Kidney tubule cell (primary cell): Measurements from ENCODE around the gene RBPJ.
"Not testable (repeated sequence)": the region's sequence is repeated elsewhere in the genome, so short reads cannot be mapped to it uniquely, and the experiment has no call there.

Source experiments
- DNase-seq: peaks from one replicate; pipeline ENCODE4 v3.0.0-alpha.2; 2018; ENCODE audit warnings: low spot score

RBPJ gene

DNA sequence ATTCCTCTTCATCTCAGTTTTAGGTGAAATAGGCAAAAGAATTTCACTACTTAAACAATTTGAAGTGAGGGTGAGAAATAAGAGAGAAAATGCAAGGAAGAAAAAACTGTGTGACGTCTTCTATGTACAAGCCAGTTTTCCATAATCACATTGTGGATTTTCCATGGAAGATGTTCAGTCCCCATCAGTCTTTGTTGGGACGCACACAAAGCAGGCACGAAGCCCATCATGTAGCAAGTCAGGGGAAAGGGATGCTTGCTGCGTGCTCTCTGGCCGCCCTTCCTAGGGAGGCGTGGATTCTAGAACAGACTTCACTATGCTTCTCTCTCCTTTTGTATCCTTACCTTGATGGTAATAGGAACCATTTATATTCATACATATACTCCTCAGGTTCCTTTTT lies 54.7 kb downstream of the RBPJ start:
- no peak for DNase-seq

- DNase-seq = no peak
Observed at GRCh38 chr4:26377328-26378311, 56.8 kb downstream of the RBPJ start.

GRCh38 chr4:26379837-26380236 lies 59.0 kb downstream of the RBPJ start:
- no peak for DNase-seq

DNA sequence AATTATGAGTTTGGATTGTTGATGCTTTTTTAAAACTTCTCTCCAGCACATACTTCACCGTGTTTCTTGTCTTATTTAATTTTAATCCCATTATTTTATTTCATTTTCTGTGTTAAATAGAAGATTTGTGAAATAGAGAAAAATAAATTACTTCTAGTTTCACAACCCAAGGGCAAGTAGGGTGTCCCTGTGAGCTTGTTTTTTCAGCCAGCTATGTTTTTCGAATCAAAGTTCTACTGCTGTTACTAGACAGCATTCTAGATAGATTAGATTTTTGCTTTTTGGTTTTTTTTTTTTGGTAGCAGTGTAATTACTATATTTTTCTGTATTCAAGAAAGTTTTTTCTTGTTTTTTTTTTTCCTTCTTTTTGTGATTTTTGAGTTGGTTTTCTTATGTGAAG lies 59.9 kb downstream of the RBPJ start:
- no peak for DNase-seq

- DNase-seq = no peak
Observed at GRCh38 chr4:26384380-26385057, 63.7 kb downstream of the RBPJ start.

DNA sequence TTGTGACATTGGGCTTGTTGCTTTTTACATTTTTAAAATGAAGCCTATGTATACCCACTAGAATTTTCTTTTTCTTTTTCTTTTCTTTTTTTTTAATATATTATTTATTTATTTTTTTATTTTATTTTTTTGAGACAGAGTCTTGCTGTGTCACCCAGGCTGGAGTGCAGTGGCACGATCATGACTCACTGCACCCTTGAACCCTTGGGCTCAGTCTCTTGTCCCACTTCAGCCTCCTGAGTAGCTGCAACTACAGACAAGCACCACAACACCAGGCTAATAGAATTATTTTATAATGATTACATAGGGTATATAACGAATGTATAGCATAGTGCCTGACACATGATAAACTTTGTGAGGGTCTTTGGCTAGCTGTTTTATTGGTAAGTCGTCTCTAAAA lies 64.9 kb downstream of the RBPJ start:
- DNase-seq = no peak

- no peak for DNase-seq
Observed at GRCh38 chr4:26386386-26386785, 65.6 kb downstream of the RBPJ start.

DNA sequence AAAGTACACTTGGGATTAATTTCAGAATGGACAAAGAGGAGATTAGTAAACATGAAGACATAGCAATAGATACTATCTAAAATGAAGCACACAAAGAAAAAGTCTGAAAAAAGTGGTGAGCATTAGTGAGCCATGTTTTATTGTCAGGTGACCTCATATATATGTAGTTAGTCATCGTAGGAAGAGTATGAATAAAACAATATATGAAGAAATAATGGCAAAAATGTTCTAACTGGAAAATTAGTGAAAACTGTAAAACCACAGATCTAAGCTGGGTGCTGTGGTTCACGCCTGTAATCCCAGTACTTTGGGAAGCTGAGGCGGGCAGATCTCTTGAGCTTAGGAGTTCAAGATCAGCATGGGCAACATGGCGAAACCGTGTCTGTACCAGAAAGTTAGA lies 67.9 kb downstream of the RBPJ start:
- peak; percentile 9 for DNase-seq

DNA sequence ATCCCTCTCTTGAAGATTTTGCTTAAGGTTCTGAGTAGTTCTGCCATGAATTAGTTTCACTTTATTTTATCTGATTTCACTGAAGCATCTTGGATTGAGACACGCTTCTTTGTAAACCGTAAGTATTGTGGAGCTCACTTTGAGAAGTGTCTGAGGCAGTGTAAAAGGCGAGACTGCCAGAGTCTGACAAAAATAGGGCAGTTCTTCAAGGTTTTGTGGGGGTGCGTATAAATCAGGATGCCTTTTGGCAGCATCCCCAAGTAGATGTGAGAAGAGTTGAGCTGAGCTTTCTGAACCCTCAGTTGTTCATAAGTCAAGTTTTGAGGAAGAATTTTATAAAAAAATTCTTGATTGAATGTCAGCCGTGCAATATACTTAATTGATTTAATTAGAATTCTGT lies 76.3 kb downstream of the RBPJ start:
- DNase-seq = no peak

- DNase-seq = no peak
Observed at GRCh38 chr4:26400132-26400531, 79.3 kb downstream of the RBPJ start.

- DNase-seq = not testable (repeated sequence)
Observed at GRCh38 chr4:26402017-26402416, 81.2 kb downstream of the RBPJ start.

GRCh38 chr4:26402458-26402857 lies 81.6 kb downstream of the RBPJ start:
- DNase-seq = no peak

DNA sequence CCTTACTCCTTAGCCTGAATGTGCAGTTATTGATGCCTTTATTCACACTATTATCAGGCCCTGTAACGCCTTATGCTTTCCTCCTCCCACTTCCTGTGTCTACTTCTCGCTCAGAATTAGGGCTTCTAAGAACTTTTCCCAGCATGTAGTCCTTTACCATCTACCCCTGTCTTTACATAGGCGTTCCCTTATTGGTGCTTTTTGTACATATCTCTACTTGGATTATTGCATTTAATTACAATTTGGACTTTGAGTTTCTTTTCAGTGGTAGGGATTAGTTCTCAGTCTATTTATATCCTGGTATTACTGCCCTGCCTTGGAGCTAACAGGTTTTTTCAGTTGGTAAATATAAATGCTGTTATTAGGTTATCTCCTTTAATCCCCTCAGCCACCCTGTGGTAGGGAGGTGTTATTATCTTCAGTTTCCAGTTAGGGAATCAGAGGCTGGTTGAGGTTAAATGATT lies 84.0 kb downstream of the RBPJ start:
- no peak for DNase-seq

GRCh38 chr4:26406346-26406975 lies 85.6 kb downstream of the RBPJ start:
- no peak for DNase-seq

DNA sequence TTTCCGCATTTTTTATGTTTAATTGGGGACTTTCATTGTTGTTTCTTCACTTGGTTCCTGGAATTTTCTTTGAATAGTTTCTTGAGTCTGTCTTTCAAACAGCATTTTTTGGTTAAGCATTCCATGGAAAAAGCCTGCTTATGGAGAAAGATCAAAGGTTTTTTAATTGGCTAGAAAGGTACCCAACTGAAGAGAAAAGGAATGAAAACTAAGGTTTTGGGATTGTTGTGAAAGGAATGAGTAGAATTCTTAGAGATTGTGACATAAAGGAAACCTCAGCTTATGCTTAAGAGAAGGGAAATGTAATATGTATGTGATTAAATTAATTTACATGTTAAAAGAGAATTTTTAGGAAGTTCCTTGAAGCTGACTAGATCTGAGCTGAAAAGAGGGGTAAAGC lies 86.7 kb downstream of the RBPJ start:
- DNase-seq = no peak

DNA sequence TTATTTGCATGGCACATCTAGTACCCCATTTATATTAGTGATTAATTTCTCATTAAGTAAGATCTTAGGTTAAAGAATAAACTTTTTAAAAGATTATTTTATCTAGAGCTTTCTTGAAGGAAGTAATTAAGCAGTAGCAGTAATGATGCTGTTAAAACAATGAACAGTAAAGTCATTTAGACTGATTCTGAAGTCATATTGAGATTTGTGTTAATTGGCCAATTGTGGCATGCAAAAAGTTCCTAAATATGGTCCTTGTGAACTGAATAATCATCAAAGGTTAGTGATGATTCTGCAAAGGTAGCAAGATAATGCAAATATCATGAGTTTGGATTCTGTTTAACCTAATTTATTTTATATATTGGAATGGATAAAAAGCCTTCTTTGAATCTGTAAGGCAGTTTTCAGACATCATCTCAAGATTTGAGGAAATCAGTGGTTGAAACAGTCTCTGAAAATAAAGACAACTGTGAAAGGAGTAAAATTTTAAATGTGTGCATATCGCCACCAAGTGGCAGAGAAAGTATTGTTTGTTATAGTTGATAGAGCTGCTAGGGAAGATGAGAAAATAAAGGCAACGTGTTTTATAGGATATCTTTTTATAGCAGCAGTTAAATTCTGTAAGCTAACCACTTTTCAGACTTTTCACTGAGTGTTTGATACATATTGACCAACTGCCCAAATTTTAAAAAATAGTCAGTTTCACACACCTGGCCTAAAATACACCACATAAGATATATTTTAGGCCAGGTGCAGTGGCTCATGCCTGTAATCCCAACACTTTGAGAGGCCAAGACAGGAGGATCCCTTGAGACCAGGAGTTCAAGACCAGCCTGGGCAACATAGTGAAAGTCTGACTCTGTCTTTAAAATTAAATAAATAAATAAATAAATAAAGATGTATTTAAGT lies 89.8 kb downstream of the RBPJ start:
- peak; percentile 62 for DNase-seq

GRCh38 chr4:26412381-26413372 lies 91.9 kb downstream of the RBPJ start:
- DNase-seq = no peak

- DNase-seq = no peak
Observed at GRCh38 chr4:26413582-26413981, 92.8 kb downstream of the RBPJ start.

GRCh38 chr4:26418107-26418506 lies 97.3 kb downstream of the RBPJ start:
- no peak for DNase-seq

GRCh38 chr4:26418850-26419249 lies 98.0 kb downstream of the RBPJ start:
- DNase-seq = no peak
